ENCODE data around the gene SPDYE3. TPM values are rescaled to one million over a fixed set of nuclear protein-coding genes. Genes with fewer than 3 reads are reported as not detected.

Gene SPDYE3, protein sequence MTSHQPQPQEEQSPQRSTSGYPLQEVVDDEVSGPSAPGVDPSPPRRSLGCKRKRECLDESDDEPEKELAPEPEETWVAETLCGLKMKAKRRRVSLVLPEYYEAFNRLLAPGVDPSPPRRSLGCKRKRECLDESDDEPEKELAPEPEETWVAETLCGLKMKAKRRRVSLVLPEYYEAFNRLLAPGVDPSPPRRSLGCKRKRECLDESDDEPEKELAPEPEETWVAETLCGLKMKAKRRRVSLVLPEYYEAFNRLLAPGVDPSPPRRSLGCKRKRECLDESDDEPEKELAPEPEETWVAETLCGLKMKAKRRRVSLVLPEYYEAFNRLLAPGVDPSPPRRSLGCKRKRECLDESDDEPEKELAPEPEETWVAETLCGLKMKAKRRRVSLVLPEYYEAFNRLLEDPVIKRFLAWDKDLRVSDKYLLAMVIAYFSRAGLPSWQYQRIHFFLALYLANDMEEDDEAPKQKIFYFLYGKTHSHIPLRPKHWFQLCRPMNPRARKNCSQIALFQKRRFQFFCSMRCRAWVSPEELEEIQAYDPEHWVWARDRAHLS
- total RNA-seq = not detected in 2 replicates

DNA sequence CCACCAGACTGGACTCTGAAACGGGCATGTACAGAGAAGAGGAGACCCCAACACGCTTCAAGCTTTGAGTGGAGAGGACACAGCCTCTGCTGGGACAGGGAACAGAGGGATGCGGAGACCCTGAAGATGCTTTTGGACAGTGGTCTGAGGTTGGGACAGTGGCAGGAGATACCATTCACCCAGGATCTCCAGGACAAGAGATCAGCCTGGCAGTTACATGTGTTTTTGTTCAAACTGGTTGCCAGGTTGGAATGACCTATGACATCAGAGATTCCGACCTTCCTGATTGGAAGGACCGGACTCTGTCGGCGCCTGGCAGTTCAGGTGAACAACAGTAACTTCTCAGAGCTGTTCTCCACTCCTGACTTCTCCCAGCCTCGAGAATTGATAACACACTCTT is at the start of gene SPDYE3:
Gene SPDYE3 (plus strand): TSS at position 301 of the 400 bp plus-strand sequence. CDS start 184 bp downstream, outside the sequence.

DNA sequence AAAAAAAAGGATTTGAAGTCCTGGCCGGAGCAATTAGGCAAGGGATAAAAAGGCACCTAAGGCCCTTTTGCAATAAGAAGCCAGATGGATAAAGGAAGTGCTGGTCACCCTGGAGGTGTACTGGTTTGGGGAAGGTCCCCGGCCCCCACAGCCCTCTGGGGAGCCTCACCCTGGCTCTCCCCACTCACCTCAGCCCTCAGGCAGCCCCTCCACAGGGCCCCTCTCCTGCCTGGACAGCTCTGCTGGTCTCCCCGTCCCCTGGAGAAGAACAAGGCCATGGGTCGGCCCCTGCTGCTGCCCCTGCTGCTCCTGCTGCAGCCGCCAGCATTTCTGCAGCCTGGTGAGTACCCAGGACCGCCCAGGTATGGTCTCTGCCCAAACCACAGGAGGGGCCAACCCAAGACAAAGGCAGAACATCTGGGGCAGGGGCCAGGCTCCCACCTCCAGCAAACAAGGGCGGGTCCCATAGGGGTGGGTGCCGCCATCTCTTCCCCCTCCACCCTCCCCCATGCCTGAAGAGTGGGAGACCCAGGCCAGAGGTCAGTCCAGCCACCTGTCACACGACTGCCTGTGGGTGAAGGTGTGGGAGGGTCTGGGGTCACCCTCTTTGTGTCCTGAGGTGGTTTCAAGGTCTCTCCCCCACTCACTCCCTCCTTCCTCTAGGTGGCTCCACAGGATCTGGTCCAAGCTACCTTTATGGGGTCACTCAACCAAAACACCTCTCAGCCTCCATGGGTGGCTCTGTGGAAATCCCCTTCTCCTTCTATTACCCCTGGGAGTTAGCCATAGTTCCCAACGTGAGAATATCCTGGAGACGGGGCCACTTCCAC is 50.7 kb downstream of the SPDYE3 start, which contains the start of gene PILRB:
Gene PILRB (plus strand): TSS at position 91 of the 830 bp plus-strand sequence. CDS start 186 bp downstream, at position 277.

Other genes with a start within 250 kb of the SPDYE3 start
- gene ZNF3, start 226.0 kb upstream of the SPDYE3 start, total RNA-seq = 16.0 and 33.5 TPM in 2 replicates
- gene COPS6, start 218.7 kb upstream of the SPDYE3 start, total RNA-seq = 35.7 and 53.5 TPM in 2 replicates
- gene MCM7, start 206.3 kb upstream of the SPDYE3 start, total RNA-seq = 21.3 and 34.5 TPM in 2 replicates
- 16.6 and 30.6 TPM in 2 replicates for gene AP4M1, start 206.1 kb upstream of the SPDYE3 start, total RNA-seq
- gene TAF6, start 188.3 kb upstream of the SPDYE3 start, total RNA-seq = 25.8 and 34.3 TPM in 2 replicates
- 3.0 and 4.8 TPM in 2 replicates for gene CNPY4, start 188.1 kb upstream of the SPDYE3 start, total RNA-seq
- gene MBLAC1, start 180.7 kb upstream of the SPDYE3 start, total RNA-seq = 1.3 and 1.7 TPM in 2 replicates
- gene LAMTOR4, start 158.8 kb upstream of the SPDYE3 start, total RNA-seq = 55.4 and 59.5 TPM in 2 replicates
- gene TRAPPC14, start 149.0 kb upstream of the SPDYE3 start, total RNA-seq = 3.1 and 4.0 TPM in 2 replicates
- gene GAL3ST4, start 139.1 kb upstream of the SPDYE3 start, total RNA-seq = 0.43 and 0.72 TPM in 2 replicates
- gene GPC2, start 130.3 kb upstream of the SPDYE3 start, total RNA-seq = 2.2 and 3.0 TPM in 2 replicates
- 0.72 and 1.3 TPM in 2 replicates for gene STAG3, start 129.8 kb upstream of the SPDYE3 start, total RNA-seq
- not detected in 2 replicates for gene PVRIG, start 87.8 kb upstream of the SPDYE3 start, total RNA-seq
- 3.2 and 5.8 TPM in 2 replicates for gene PILRB, start 50.4 kb downstream of the SPDYE3 start, total RNA-seq
- gene PILRA, start 65.8 kb downstream of the SPDYE3 start, total RNA-seq = under 0.01 TPM in 1 of 2 replicates, not detected in the other
- 1.4 and 2.8 TPM in 2 replicates for gene ZCWPW1, start 121.0 kb downstream of the SPDYE3 start, total RNA-seq
- gene MEPCE, start 122.1 kb downstream of the SPDYE3 start, total RNA-seq = 14.9 and 16.6 TPM in 2 replicates
- 36.6 and 39.2 TPM in 2 replicates for gene PPP1R35, start 128.8 kb downstream of the SPDYE3 start, total RNA-seq
- gene SPACDR, start 156.6 kb downstream of the SPDYE3 start, total RNA-seq = 0.48 and 0.85 TPM in 2 replicates
- gene TSC22D4, start 171.5 kb downstream of the SPDYE3 start, total RNA-seq = 12.4 and 14.9 TPM in 2 replicates
- gene NYAP1, start 176.2 kb downstream of the SPDYE3 start, total RNA-seq = 0.85 and 1.4 TPM in 2 replicates
- 3.4 and 7.0 TPM in 2 replicates for gene AGFG2, start 231.5 kb downstream of the SPDYE3 start, total RNA-seq